SW 1271 (cell line): ENCODE data around the gene ATP8B1.

ENCODE experiments used
- DNase-seq, 2 experiments: peaks; one replicate each; lab custom pipeline; 2025; lab: John Stamatoyannopoulos, UW

Gene ATP8B1

DNA sequence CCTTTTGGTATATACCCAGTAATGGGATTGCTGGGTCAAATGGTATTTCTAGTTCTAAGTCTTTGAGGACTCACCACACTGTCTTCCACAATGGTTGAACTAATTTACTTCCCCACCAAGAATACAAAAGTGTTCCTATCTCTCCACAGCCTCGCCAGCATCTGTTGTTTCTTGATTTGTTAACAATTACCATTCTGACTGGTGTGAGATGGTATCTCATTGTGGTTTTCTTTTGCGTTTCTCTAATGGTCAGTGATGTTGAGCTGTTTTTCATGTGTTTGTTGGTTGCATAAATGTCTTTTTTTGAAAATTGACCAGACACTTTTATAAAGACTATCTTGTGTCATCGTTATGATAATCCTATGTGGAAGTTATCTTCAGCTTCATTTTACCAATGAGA lies 16.0 kb upstream of the ATP8B1 start:
- no peak for DNase-seq

DNA sequence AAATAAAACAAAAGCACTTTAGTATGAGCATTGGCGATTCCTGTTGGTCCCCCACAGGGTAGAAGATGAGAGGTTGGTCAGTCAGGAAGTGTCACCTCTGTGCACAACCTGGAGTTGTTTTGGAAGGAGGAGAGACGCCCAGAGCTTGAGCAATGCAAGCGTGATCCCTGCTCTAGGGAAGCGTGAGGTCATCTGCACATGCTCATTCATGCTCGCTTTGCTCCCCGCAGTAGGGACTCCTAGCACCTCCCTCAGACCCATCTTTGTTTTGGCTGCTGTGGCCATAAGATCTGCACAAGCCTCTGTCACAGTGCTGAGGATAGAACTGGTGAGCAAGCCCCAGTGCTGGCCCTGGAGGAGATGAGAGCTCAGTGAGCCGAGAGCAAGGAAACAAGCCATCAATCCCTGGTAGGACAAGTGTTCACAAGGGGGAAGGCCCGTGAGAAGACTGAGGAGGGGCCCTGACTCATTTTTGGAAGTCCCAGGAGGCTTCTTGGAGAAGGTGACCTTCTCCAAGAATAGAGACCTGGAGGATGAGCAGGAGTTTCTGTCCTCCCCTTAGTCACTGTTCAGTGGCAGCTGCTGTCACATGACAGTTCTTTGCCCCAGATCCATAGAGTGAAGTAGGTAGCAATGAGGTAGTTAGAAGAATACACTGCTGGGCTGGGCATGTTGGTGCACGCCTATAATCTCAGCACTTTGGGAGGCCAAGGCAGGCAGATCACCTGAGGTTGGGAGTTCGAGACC lies 13.3 kb upstream of the ATP8B1 start:
- DNase-seq = no peak

DNA sequence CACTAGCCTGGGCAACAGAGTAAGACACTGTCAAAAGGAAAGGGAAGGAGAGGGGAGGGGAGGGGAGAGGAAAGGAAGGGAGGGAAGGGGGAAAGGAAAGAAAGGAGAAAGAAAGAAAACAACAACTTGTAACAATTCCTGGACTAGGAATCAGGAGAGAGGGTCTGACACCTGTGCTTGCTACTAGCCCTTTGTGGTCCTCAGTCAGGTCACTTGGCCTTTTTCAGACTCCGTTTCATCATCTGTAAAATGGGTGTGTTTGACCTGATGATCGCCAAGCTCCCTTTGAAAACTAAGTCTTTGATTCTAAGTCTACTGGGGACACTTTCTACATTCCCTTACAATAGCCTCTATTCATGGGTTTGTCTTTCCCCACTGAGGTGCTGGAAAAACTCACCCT lies 11.4 kb upstream of the ATP8B1 start:
- DNase-seq = no peak

DNA sequence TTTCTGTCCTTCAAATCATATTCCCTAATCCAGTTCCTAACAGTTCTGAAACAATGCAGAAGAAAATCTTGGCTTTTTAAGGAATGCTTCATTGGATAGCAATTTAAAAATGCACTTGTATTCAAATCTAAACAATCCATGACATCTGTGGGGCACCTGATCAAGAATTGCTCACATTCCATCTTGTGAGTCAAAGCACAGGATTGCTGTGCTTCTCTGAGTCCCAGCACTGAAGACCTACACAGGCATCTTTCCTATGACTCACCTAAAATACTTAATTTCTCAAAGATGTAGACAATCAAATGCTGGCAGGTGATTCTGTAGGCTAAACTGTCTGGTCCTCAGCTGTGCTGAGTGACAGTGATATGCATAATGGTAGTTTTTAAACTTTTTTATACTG lies 10.1 kb upstream of the ATP8B1 start:
- DNase-seq = peak; percentile 59 to 87

DNA sequence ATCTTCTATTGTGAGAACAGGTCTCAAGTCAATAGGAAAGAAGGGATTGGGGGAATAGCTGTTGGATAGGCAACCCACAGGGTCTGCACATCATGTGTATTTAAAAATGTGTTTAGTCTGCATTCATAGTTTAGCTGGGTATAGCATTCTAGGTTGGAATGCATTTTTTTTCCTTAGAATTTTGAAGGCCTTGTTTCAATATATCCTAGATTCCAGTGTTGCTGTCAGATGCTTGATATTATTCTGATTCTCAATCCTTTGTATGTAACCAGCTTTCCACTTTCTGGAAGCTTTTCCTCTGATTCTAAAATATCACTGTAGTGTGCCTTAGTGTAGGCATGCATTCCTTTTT lies 9.0 kb upstream of the ATP8B1 start:
- no peak for DNase-seq

DNA sequence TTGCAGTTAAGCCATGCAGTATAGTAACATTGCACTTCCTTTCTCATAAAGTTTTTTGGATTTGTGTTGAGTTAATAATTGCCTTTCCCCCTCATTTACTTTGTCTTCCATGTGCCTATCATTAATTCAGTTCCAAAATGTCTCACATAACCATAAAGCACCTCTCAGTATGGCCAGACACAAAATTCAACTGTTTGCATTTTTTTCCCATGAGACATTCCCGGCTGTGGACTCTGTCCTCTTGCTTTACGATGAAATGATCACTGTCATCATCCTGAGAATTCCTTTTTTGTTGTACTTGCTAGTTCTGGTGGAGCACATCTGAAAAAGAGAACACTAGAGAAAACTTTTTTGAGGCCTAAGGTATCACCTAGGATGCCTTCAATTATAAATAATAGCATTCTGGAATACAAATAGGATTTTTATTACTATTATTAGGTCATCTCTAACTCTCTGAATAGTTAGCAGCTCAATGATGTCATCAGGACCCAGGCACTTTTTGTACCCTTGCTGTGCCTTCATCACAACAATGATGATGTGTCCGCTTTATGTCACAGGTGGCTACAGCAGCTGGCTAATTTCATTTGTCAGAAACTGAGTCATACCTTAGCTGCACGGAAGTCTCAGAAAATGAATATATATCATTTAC lies 8.5 kb upstream of the ATP8B1 start:
- DNase-seq = no peak

DNA sequence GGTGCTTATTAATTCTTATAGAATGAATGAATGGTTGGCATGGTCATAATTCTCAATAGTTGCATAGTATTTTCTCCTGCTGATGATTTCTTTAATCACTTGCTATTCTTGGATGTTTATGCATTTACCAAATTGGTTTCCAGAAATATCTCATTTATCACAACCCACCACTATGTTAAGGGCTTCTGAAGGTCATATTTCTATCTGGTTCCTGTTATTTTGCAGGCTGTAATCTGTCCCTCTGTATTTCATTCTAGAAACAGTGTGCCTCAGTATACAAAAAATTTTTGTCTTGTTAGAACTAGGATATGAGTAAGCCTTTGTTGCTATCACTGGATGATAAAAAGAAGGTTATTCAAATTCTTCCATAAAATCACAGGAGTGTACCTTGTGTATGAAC lies 6.1 kb upstream of the ATP8B1 start:
- DNase-seq = no peak

DNA sequence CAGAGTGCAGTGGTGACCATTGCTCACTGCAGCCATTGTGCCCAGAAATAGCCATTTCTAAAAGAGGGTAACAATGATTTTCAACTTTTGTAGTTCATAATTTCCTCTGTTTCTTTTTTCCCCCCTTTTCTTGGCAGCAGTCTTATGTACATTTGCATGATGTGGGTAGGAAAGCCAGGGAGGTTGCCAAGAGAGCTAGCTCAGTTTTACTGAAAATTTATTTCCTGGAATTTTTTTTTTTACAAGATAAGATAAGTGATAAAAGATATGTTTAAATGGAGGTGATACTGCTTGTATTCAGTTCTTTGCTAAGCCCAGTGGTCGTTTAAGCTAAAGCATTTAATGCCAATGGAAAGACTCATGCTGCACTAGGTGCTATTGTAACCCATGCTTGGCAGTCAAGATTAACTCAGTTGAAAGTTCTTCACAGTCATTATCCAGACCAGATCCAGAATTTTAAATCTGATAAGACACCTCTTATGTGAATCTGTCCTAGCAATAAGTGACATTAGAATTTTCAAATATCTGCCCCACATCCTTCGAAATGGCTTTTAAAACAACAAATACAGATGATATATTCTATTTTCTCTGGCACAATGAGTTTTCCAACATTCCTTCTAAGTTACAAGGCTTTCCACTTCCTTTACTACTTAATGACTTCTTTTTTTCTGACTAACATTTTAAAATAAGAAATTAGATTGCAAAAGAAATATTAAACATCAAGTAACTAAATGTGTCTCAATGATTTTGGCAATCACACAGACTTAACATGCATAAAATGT lies 4.4 kb upstream of the ATP8B1 start:
- DNase-seq = peak in 1 of 2 experiments; percentile 40

DNA sequence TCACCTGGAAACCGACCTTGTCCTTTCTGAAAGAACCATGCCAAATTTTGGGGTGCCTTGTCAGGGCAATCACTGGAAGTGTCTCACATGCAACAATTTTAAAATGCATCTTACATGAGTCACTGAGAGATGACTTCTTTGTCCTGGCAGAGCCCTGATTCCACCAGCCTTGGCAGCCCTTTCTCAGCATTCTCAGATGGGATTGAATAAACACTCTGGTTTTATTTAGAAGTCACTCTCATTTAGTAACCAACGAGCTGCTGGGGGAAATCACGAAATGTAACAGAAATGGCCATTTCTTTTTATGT lies 3.8 kb upstream of the ATP8B1 start:
- DNase-seq = peak in 1 of 2 experiments; percentile 67

DNA sequence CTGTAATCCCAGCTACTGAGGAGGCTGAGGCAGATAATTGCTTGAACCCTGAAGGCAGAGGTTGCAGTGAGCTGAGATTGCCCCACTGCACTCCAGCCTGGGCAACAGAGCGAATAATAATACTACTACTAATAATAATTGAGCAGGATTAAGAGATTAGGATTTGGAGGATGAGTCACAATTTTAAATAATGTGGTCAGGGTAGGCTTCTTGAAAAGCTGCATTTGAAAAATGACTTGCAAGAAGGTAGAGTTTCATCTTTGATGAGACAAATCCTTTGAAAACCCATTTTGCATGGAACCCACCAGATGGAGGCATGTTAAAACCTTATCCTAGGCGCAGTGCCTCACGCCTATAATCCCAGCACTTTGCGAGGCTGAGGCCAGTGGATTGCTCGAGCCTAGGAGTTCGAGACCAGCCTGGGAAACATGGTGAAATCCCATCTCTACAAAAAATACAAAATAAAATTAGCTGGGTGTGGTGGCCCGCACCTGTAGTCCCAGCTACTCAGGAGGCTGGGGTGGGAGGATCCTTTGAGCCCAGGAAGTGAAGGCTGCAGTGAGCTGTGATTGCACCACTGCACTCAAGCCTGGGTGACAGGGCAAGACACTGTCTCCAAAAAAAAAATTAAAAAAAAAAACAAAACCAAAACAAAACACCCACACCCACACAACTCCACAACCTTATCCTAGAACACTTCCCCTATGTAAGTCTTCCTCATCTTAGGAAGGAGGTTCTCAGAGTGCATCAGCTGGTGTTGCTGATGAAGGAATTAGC lies 3.3 kb upstream of the ATP8B1 start:
- DNase-seq = no peak

DNA sequence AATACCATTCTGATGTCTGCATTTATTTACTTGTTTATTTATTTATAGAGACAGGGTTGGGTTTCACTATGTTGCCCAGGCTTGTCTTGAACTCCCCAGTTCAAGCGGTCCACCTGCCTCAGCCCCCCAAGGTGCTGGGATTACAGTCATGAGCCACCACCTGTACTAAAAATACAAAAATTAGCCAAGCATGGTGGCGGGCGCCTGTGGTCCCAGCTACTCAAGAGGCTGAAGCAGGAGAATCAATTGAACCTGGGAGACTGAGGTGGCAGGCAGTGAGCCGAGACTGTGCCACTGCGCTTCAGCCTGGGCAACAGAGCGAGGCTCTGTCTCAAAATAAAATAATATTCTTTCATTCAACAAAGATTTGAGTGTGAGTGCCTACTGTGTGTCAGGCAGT lies 2.0 kb upstream of the ATP8B1 start:
- no peak for DNase-seq

DNA sequence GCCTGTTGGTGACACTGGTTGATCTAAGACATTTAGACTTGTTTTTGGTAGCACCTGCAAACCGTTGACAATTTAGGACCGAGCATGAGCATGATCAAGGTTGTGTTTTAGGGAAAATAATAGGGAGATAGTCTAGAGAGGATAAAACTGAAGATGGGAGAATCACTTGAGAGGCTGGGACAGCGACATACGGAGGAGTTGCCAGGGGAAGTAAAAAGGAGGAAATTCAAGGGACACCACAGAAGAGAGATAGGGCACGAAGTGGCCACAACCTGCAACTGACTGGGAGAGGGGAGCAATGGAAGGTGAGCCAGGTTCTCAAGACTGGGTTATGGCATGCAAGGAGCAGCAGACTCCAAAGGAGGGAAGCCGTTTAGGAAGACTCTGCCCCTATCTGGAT lies 1.4 kb upstream of the ATP8B1 start:
- no peak for DNase-seq

DNA sequence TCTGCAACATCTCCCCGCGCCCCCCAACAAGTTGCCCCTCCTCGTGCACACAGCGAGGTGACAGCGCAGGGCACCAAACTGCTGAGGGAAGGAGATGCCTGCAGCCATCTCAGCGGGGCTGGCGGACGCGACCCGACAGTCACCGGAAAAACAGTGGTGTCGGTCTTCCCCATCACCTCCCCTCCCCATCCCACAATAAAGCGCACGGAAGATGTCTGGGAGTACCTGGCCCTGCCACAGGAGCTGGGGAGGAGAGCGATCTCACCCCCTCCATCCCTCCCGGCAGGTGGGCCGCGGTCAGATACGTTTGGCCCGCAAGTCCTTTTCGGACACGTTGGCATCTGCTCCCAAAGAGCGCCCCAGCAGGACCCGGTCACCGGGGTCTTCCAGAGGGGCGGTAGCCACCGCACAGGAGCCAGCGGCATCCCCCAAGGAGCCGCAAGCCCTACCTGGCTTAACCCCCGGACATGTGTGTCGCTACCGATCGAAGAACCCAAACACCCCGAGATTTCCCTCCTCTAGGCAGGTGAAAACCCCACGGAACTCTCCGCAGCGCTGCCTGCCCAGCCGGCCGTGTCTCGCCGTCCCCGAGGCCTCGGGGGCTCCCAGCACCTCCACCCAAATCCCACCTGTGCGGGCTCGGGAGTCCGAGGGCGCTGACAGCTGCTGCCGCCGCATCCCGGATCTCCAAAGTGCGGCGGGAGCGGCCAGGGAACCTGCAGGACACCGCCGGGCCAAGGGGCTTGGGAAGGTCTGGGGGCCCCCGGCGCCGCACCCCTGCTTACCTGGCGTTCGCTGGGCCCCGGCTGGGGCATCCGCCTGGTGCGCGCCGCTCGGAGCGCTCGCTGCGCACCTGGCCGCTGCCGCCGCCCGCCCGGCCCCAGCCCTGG lies 657 bp downstream of the ATP8B1 start:
- no peak for DNase-seq

DNA sequence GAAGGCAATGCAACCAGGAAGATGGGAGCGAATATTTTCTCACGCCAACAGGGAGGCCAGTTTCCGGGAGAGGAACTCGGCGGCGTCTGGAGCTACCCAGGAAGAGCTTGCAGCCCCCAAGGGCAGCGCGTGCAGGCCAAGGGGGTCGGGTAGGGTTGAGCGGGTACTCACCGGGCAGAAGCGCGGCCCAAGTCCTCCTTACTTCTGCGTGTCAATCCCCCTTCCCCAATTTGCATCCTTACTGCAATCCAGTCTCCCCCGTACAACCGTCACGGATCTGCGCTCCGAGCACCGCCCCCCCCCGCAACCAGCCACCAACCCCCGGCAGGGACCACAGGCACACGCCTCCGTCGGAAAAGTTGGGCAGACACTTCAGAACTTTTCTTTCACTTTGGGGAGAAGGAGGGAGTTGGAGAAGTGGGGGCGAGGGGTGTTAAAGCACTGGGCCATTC lies 1.3 kb downstream of the ATP8B1 start:
- DNase-seq = no peak

DNA sequence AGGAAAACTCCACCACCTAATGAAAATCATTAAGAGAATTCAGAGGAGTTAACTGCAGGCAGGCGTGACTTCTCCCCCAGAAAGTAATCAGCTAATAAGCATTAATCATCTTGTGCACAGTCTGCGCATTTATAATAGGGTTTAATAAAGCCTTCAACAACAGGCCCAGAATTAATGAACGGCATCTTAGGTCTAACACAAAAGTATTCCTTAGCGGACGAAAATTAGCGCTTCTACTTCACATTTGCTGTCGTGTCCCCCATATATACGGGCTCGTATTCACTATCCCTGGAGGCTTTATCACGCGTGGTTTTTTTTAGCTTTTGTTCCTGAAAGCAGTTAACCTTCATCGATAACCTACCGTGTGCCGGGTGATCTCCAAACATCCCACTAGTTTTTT lies 1.8 kb downstream of the ATP8B1 start:
- no peak for DNase-seq

DNA sequence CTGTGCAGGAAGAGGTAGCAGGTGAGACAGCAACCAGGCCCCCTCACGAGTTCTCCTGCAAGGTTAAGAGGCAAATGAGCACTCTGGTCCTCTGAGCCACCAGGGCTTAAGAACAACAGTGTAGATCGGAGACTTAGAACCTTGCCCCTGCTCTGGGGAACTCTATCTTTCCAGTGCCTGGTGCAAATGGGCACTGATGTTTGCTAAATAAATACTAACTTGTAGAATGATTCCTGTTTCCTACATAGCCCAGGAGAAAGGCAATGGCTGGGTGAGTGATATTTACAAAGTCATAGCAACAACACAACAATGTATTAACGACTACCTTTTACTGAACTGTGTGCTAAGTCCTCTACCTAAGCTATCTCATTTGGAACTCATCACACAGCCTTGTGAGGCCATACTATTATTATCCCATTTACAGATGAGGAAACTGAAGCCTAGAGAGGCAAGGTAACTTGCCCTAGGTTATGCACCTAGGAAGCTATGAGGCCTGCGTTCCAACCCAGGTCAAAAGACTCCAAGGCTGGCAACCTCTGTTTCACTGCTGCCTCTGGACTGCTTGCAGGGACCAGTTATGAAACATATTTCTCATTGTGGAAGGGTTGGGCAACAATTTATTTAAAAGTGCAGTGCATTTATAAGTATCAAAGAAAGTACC lies 4.3 kb downstream of the ATP8B1 start:
- DNase-seq = no peak

DNA sequence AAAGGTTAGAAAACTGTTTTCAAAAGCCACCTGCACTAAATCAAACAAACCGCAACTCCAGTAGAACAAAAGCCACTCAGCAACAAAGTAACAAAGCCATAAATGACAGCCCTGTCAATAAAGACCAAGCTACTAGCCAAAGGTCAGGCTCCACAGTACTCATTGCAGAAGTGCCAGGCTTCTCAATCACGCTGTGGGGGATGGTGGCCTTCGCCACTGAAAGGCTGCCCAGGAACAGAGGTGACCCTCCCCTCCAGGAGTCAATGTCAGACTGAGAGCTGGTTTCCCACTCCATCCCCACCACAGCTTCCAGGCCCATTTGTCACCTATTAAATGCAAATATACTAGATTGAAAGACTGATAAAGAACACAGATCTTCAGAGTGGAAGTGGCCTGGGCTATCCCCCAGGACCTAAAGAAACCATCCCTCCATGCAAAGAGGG lies 5.9 kb downstream of the ATP8B1 start:
- no peak for DNase-seq

DNA sequence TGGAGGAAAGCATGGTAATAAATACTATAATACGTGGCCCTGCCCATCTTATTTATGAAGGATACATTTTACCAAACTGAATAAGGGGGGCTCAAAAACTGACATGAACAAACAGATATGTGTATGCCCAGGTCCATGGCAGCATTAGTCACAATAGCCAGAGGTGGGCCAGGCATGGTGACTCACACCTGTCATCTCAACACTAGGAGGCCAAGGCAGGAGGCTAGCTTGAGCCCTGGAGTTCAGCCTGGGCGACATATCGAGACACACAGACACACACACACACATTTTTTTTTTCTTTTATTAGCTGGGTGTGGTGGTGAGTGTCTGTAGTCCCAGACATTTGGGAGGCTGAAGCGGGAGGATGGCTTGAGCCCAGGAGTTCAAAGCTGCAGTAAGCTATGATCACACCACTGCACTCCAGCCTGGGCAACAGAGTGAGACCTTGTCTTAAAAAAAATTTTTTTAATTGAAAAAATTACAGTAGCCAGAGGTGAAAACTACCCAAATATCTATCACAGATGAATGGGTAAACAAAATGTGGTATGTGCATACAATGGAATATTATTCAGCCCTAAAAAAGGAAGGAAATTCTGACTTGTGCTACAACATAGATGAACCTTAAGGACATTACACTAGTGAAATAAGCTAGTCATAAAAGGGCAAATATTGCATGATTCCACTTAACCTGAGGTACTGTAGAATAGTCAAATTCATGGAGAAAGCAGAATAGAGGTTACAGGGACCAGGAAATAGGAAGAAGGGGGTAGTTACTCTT lies 8.0 kb downstream of the ATP8B1 start:
- no peak for DNase-seq

DNA sequence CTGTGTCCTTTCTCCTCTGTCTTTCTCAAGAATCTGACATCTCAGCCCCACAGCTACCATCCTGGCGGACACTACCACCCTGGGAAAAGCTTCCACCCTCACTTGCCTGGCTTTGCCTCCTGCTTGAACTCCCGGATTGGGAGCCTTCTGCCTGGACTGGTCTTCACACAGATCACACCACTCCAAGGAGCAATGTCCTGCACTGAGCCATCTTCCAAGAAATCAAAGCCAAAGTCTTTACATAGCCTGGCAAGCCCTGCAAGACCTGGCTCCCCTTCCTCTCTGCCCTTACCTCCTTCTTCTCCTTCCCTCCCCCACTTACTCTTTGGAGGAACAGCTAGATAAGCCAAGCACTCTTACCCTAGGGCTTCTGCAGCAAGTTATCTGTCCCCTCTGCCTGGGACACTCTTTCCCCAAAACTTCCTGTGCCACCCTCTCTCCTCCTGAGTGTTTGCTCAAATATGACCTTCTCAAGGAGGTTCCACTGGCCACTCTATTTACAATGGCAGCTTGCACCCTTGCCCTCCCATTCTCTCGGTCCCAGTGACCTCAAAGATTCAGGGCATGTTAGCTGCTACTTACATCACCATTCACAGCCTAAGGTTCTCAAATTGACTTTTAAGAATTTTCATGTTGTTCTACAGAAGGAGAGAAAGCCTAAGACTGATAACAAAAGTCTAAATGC lies 9.7 kb downstream of the ATP8B1 start:
- no peak for DNase-seq
